VCaP (cell line): Measurements from ENCODE around the gene SLC25A40.
"Not testable (repeated sequence)": the region's sequence is repeated elsewhere in the genome, so short reads cannot be mapped to it uniquely, and the experiment has no call there.

ENCODE experiments used
- H3K27ac ChIP-seq: fragments of 450-650 bp; 2 replicates; pipeline ENCODE4 v1.5.1; 2017
- TF ChIP-seq, protein P1 (sequence below): fragments of 450-650 bp; conservative IDR thresholded peaks from 2 replicates; pipeline ENCODE4 v1.5.1; 2017; ENCODE audit warnings: mild to moderate bottlenecking, moderate library complexity

Gene SLC25A40, protein sequence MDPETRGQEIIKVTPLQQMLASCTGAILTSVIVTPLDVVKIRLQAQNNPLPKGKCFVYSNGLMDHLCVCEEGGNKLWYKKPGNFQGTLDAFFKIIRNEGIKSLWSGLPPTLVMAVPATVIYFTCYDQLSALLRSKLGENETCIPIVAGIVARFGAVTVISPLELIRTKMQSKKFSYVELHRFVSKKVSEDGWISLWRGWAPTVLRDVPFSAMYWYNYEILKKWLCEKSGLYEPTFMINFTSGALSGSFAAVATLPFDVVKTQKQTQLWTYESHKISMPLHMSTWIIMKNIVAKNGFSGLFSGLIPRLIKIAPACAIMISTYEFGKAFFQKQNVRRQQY

DNA sequence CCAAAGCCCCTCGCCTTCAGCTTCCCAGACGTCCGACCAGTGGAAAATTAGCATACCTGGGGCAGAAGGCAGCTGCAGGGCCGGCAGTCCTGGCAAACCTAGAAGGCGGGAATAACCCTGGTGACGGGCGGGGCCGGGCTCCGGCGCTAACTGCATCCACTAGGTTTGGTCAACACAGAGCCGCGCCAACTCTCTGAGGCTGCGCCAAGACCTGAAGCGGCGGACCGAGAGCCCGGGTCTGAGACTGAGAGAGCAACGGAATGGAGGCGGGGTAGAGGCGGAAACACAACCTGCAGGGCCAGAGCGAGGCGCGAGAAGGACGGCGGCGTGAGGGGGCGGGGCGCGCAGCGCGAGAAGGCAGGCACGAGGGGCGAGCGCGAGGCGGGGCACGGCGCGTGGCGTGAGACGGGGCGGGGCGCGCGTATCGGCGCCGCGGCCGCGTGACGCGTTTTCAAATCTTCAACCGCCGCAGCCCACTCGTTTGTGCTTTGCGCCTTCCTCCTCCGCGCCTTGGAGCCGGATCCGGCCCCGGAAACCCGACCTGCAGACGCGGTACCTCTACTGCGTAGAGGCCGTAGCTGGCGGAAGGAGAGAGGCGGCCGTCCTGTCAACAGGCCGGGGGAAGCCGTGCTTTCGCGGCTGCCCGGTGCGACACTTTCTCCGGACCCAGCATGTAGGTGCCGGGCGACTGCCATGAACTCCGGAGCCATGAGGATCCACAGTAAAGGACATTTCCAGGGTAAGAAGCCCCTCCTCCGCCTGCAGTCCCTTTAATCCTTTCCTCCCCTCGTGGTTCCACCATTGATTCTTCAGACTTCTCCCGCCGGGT is at the start of gene SLC25A40, which contains the start of gene DBF4:
Gene SLC25A40 (minus strand): TSS at position 321 of the 829 bp plus-strand sequence. CDS start 17,633 bp downstream, outside the sequence.
Gene DBF4 (plus strand): TSS at position 454 of the 829 bp plus-strand sequence. CDS start 240 bp downstream, at position 694.
- peak within 1 kb of the TSS; percentile 97 for H3K27ac ChIP-seq
- TF ChIP-seq, protein P1, sequence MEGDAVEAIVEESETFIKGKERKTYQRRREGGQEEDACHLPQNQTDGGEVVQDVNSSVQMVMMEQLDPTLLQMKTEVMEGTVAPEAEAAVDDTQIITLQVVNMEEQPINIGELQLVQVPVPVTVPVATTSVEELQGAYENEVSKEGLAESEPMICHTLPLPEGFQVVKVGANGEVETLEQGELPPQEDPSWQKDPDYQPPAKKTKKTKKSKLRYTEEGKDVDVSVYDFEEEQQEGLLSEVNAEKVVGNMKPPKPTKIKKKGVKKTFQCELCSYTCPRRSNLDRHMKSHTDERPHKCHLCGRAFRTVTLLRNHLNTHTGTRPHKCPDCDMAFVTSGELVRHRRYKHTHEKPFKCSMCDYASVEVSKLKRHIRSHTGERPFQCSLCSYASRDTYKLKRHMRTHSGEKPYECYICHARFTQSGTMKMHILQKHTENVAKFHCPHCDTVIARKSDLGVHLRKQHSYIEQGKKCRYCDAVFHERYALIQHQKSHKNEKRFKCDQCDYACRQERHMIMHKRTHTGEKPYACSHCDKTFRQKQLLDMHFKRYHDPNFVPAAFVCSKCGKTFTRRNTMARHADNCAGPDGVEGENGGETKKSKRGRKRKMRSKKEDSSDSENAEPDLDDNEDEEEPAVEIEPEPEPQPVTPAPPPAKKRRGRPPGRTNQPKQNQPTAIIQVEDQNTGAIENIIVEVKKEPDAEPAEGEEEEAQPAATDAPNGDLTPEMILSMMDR, result no peak

DNA sequence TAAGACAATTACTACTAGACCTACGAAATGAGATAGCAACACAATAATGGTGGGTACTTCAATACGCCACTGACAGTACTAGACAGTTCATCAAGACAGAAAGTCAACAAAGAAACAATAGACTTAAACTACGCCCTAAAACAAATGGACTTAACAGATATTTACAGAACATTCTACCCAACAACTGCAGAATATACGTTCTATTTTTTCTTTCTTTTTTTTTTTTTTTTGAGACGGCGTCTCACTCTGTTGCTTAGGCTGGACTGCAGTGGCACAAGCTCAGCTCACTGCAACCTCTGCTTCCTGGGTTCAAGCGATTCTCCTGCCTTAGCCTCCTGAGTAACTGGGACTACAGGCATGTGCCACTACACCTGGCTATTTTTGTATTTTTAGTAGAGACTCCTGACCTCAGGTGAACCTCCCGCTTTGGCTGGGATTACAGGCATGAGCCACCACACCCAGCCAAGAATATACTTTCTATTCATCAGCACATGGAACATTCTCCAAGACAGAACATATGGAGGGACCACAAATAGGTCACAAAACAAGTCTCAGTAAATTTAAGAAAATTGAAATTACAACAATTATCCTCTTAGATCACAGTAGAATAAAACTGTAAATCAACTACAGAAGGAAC is 46.7 kb upstream of the SLC25A40 start:
- H3K27ac ChIP-seq, result not testable (repeated sequence)

DNA sequence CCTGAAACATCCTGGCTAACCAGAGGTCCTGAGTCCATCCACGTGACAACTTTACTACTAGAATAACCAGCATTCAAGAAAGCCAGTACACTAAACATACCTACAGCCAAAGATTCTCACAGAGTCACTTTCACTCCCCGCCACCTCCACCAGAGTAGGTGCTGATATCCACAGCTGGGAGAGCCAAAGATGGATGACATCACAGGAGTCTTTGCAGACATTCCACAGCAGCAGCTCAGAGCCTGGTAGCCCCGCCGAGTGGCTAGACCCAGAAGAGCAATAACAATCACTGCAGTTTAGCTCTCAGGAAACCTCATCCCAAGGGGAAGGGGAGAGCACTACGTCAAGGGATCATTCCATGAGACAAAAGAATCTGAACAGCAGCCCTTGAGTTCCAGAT is 44.4 kb upstream of the SLC25A40 start:
- no peak overlapping the region for H3K27ac ChIP-seq
- TF ChIP-seq, protein P1, result no peak

DNA sequence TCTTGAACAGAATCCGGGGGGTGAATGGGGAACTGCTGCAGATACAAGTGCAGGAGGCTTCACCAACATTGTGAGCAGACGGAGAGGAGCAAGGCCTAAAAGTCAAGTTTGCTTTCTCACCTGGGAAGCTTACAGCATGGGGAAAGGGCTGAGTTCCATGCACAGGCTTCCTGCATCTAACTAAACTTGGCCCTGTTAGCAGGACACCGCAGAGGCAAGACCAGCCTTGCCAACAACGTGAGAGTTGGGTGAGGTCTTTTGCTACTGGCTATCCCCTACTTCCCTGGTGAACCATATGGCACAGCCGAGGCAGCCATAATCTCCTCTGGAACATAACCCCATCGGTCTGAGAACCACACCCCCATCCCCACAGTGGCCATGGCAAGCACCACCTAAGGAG is 43.7 kb upstream of the SLC25A40 start:
- TF ChIP-seq, protein P1, result no peak
- H3K27ac ChIP-seq, result no peak overlapping the region

DNA sequence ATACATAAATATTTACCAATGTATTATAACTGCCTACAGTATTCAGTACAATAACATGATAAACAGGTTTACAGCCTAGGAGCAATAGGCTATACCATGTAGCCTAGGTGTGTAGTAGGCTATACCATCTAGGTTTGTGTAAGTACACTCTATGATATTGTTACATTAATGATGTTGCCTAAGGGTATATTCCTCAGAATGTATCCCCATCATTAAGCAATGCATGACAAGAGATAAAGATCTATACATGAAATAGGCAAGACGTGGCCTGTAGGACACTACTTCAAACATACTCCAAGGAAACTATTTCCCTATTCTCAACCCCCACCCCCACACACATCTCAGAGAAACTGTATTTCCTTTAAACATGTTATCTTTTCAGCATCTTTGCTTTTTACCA is 42.6 kb upstream of the SLC25A40 start:
- TF ChIP-seq, protein P1, result no peak
- no peak overlapping the region for H3K27ac ChIP-seq

DNA sequence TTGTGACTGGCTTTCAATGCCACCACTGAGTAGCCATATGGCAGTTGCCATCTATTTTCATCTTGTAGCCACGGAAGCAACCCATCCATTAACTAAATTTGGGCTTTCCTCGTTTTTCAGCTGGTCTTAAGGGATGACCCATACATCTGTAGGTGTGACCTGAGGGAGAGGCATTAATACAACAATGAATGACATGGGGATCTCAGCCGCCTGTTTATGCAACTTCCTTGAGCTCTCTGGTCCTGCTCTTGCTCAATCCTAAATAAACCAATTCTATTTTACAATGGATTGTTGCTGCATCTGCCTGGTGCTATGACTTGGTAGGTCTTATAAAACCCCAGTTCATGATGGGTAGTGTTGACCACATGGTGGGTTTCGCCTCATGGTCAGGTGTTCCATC is 36.0 kb upstream of the SLC25A40 start:
- no peak overlapping the region for H3K27ac ChIP-seq
- TF ChIP-seq, protein P1, result no peak

DNA sequence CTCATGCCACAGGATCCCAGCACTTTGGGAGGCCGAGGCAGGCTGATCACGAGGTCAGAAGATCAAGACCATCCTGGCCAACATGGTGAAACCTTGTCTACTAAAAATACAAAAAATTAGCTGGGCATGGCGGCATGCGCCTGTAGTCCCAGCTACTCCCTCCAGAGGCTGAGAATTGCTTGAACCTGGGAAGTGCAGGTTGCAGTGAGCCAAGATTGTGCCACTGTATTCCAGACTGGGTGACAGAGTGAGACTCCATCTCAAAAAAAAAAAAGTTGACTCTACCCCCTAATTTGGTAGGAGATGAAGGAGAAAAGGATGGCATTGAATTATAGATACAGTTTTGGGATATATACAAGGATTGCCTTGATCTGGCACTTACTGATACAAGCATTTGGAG is 32.7 kb upstream of the SLC25A40 start:
- H3K27ac ChIP-seq, result not testable (repeated sequence)

DNA sequence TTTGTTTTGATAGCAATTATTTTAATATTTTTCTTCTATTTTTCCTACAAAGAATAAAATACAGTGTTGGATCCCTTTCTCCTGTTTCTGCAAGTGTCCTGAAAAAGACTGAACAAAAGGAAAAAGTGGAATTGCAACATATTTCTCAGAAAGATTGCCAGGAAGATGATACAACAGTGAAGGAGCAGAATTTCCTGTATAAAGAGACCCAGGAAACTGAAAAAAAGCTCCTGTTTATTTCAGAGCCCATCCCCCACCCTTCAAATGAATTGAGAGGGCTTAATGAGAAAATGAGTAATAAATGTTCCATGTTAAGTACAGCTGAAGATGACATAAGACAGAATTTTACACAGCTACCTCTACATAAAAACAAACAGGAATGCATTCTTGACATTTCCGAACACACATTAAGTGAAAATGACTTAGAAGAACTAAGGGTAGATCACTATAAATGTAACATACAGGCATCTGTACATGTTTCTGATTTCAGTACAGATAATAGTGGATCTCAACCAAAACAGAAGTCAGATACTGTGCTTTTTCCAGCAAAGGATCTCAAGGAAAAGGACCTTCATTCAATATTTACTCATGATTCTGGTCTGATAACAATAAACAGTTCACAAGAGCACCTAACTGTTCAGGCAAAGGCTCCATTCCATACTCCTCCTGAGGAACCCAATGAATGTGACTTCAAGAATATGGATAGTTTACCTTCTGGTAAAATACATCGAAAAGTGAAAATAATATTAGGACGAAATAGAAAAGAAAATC is 31.2 kb upstream of the SLC25A40 start:
- peak overlapping the region; percentile 40 for H3K27ac ChIP-seq
